Lower lobe of right lung (tissue), 2 donors: ENCODE results near the gene ZKSCAN2. TPM values are rescaled to one million over a fixed set of nuclear protein-coding genes. Genes with fewer than 3 reads are reported as not detected.
A peak's percentile ranks its signal among the peaks of the same experiment; 100 is the strongest.

Experiments
- ATAC-seq, 2 donors: fragments of 200-7000 bp; cut with Tn5 transposase; one replicate each; pipeline ENCODE4 v1.9.1; 2020 to 2022; ENCODE audit warnings: mild to moderate bottlenecking in 2 of 2, moderate library complexity in 2 of 2
- DNase-seq: peaks from one replicate; pipeline ENCODE4 v3.0.0-alpha.2; 2020
- H3K27ac ChIP-seq: fragments of 200-600 bp; one replicate; pipeline ENCODE4 v1.8.0; 2022
- H3K27me3 ChIP-seq: fragments of 200-600 bp; one replicate; pipeline ENCODE4 v1.8.0; 2022; ENCODE audit warnings: low read depth
- H3K36me3 ChIP-seq: fragments of 200-600 bp; one replicate; pipeline ENCODE4 v1.8.0; 2022; ENCODE audit warnings: mild to moderate bottlenecking
- H3K4me1 ChIP-seq: fragments of 200-600 bp; one replicate; pipeline ENCODE4 v1.8.0; 2022
- H3K4me3 ChIP-seq: fragments of 200-600 bp; one replicate; pipeline ENCODE4 v1.8.0; 2022; ENCODE audit warnings: mild to moderate bottlenecking
- H3K9me3 ChIP-seq: fragments of 200-600 bp; one replicate; pipeline ENCODE4 v1.8.0; 2022
- intact Hi-C: fragments of 100-400 bp; cut with DNase I; formaldehyde crosslinking; loops from one replicate; pipeline ENCODE4 v1.11.0; 2022
- long read RNA-seq: library from polyadenylated mRNA; unstranded; transcript quantifications from one replicate; pipeline ENCODE4 v2.0.0, GENCODE V29; 2021
- total RNA-seq: library from RNA; stranded (reverse); fragmentation: NEBNext Ultra II Directional; extraction: Animal tissue kit (Norgen Biotek cat#: 25700); gene quantifications from one replicate; pipeline ENCODE4 v1.2.1, GENCODE V29; 2021
- TF ChIP-seq, protein P1 (sequence below): fragments of 200-600 bp; IDR thresholded peaks from one replicate; pipeline ENCODE4 v1.8.0; 2022; ENCODE audit warnings: antibody characterized with exemption, mild to moderate bottlenecking
- donor health status: DM: no; HTN: yes; CAD: no; lungs with severe emphysema.

The ZKSCAN2 gene
- 5.1 TPM for total RNA-seq
- long read RNA-seq, partial matches to known transcripts: 0 of 2 reads
- long read RNA-seq, other reads (novel, unspliced or antisense): 1 of 2 reads

DNA sequence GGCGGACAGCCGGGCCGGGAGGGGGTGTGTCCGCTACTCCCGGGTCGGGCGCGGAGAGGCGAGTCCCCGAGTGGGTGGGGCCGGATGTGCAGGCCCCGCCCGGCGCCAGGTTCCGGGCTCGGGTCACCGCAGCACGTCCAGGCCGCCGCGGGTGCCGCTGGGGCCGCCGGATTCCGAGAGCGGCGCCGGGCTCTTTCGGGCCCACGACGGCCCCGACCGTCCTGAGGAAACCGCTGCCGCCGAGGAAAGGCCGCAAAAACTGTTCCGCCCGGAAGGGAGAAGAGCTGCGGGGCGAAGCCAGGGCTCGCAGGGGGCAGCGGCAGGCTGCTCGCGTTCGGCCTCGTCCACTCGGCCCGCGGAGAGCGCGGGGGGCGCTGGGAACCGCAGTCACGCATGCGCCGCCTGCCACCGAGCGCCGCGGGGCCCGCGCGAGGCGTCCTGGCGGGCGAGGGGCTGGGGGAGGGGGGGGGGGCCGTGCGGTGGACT lies at the start of gene ZKSCAN2:
TSS of gene ZKSCAN2 (minus strand) at position 376 of the 486 bp plus-strand sequence. CDS start 718 bp downstream, outside the sequence.
- no peaks in the 10 kb centered on the region for H3K27me3 ChIP-seq
- TF ChIP-seq, protein P1, sequence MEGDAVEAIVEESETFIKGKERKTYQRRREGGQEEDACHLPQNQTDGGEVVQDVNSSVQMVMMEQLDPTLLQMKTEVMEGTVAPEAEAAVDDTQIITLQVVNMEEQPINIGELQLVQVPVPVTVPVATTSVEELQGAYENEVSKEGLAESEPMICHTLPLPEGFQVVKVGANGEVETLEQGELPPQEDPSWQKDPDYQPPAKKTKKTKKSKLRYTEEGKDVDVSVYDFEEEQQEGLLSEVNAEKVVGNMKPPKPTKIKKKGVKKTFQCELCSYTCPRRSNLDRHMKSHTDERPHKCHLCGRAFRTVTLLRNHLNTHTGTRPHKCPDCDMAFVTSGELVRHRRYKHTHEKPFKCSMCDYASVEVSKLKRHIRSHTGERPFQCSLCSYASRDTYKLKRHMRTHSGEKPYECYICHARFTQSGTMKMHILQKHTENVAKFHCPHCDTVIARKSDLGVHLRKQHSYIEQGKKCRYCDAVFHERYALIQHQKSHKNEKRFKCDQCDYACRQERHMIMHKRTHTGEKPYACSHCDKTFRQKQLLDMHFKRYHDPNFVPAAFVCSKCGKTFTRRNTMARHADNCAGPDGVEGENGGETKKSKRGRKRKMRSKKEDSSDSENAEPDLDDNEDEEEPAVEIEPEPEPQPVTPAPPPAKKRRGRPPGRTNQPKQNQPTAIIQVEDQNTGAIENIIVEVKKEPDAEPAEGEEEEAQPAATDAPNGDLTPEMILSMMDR: no peak
- H3K36me3 ChIP-seq: peaks cover 25% of the 10 kb centered on the region
- DNase-seq: peak; percentile 94
- no peaks in the 10 kb centered on the region for H3K9me3 ChIP-seq
- peak; percentile 98 for ATAC-seq
- intact Hi-C loops: no loop called here
- peak within 1 kb of the TSS; percentile 98 for H3K27ac ChIP-seq
- H3K4me1 ChIP-seq: peaks cover 29% of the 10 kb centered on the region
- H3K4me3 ChIP-seq: peak within 1 kb of the TSS; percentile 79

DNA sequence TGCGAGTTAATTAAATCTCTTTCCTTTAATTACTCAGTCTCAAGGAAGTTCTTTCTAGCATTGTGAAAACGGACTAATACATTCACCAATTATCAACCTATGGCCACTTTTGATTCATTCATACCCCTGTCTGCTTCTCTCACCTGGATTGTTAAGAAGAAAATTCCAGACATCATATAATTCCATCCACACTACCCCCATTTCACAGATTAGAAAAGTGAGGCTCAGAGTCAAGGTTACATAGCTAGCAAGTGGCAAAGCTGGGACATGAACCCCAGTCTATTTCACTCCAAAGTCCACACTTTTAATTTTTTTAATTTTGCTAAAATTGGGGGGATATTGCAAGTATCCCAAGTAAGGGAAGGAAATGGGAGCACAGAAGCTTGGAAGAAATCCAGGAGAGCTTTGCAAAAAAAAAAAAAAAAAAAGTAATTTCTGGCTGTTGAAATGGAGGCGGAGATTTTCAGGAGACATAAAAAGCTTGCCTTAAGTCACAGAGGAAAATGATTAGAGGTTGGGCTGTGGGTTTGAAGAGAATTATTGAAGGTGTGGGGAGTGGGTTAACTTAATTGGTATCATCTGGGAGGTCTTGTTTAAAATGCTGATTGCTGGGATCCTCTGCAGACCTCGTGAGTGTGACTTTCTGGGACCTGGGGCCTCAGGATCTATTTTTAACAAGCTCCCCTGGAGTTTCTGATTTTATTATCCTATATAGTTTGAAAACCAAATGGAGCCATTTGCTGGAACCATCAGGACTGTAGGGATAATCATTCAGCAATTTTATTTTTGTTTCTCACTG lies 42.3 kb upstream of the ZKSCAN2 start:
- H3K9me3 ChIP-seq: no peaks in the 10 kb centered on the region
- H3K27ac ChIP-seq: no peak overlapping the region
- H3K4me1 ChIP-seq: no peaks in the 10 kb centered on the region
- H3K27me3 ChIP-seq: no peaks in the 10 kb centered on the region
- DNase-seq (no peak), ATAC-seq (no peak)
- no peak overlapping the region for H3K4me3 ChIP-seq
- TF ChIP-seq, protein P1: no peak
- intact Hi-C loops: no loop called here
- no peaks in the 10 kb centered on the region for H3K36me3 ChIP-seq

DNA sequence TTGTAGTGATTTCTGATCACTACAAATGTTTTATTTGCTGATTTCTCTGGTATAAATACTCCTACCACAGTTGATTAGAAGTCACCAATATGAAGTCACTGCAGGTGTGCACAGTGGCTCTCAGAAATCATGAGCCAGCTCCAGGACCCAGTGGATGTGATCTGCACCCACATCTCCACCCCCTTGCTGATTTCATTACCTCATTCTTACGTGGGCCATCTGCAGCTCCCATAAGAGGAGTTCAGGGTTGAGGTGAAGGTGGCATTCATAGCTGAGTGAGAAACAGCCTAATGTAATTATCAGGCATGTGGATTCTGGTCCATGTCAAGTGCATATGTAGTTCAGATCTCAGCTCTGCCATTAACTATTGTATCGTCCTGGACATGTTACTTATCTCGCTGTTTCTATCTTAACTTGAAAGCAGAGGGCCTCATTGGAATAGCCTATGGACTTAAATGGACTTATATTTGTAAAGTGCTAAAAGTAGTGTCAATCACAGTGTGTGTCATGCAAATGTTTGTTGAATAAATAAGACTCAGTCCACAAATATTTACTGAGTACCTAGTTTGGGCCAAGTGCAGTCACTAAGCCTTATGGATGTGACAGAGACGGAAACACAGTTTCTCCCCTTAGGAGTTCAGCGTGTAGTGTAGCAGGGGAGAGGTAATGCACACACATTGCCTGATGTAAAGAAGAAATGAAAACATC lies 40.7 kb upstream of the ZKSCAN2 start:
- no peak for ATAC-seq
- TF ChIP-seq, protein P1: no peak
- no peaks in the 10 kb centered on the region for H3K36me3 ChIP-seq
- no peaks in the 10 kb centered on the region for H3K9me3 ChIP-seq
- H3K27ac ChIP-seq: no peak overlapping the region
- H3K4me3 ChIP-seq: no peak overlapping the region
- no peak for DNase-seq
- no peaks in the 10 kb centered on the region for H3K4me1 ChIP-seq
- intact Hi-C loops: no loop called here
- H3K27me3 ChIP-seq: no peaks in the 10 kb centered on the region

DNA sequence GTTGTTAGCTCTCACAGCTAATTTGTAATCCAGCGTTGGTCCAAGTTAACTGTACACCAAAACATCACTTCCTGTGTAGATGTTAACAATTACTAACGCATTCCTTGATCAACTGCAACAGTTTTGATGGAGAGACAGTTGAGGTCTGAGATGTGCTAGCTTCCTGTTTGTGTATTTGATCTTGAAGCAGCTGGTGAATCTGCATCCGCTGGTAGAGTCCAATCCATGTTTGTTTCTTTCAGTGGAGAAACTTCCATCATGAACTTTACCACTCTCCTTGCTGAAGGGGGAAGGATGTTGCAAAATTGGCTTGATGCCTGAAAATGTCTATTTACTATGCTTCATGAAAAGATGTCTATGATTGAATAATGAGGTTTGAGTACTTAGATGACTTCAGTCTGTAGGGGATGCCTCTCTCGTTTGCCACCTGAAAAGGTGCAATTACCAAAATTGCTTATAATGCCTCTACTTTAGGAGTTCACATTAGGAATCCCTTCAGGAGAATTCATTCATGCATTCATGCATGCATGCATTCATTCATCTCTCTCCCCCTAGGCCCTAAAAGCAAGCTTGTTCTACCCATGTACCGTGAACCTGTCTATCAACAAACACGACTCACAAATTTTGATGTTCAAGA lies 39.6 kb upstream of the ZKSCAN2 start:
- H3K4me1 ChIP-seq: no peaks in the 10 kb centered on the region
- intact Hi-C loops: no loop called here
- ATAC-seq (no peak), DNase-seq (no peak)
- no peaks in the 10 kb centered on the region for H3K9me3 ChIP-seq
- no peak overlapping the region for H3K27ac ChIP-seq
- H3K27me3 ChIP-seq: no peaks in the 10 kb centered on the region
- H3K4me3 ChIP-seq: no peak overlapping the region
- TF ChIP-seq, protein P1: no peak
- H3K36me3 ChIP-seq: no peaks in the 10 kb centered on the region

DNA sequence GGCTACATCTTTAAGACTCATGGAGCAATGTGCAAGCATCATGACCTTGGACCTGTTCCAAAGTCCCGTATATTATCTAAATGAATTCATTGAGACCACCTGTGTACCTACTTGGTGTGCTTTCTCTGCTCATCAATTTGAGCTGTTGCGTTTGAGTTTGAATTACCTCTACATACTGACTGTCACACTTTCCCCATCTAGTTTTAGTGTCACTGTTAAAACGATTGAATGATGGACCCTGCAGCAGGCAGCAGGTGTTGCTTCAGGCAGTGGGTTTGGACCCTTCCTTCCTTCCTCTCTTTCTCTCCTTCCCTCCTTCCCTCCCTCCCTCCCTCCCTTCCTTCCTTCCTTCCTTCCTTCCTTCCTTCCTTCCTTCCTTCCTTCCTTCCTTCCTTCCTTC lies 33.9 kb upstream of the ZKSCAN2 start:
- no peak overlapping the region for H3K27ac ChIP-seq
- no peak overlapping the region for H3K4me3 ChIP-seq
- H3K27me3 ChIP-seq: no peaks in the 10 kb centered on the region
- no peaks in the 10 kb centered on the region for H3K4me1 ChIP-seq
- TF ChIP-seq, protein P1: no peak
- DNase-seq (no peak), ATAC-seq (no peak)
- H3K36me3 ChIP-seq: no peaks in the 10 kb centered on the region
- intact Hi-C loops: no loop called here
- H3K9me3 ChIP-seq: no peaks in the 10 kb centered on the region
